Measurements from ENCODE around the gene RAD51.

- TF ChIP-seq EZH2 (optimal IDR thresholded peaks at IDR 0.05; ENCODE audit: low read depth, low read length): no peak
- no peak for TF ChIP-seq CTCF (IDR thresholded peaks at IDR 0.05; ENCODE audit: low read length)
Observed at GRCh38 chr15:40766194-40766815, 71.3 kb downstream of the RAD51 start.

Data from MM.1S (cell line).